HepG2 (cell line): ENCODE results near the gene TIMM13. TPM values are rescaled to one million over a fixed set of nuclear protein-coding genes. Genes with fewer than 3 reads are reported as not detected.
"Not testable (repeated sequence)": the region's sequence is repeated elsewhere in the genome, so short reads cannot be mapped to it uniquely, and the experiment has no call there.

Experiments
- DZIP1 ChIP-seq: sonication (generic); formaldehyde crosslinking; IDR thresholded peaks from 2 replicates; pipeline ENCODE4 v1.5.0; 2020; ENCODE audit warnings: mild to moderate bottlenecking, missing genetic modification reagents
- FOXJ3 ChIP-seq: sonication (generic); formaldehyde crosslinking; IDR thresholded peaks from 2 replicates; pipeline ENCODE4 v1.4.0; 2020; ENCODE audit warnings: missing genetic modification reagents, mild to moderate bottlenecking, borderline replicate concordance
- NONO ChIP-seq, 2 experiments: fragments of 450-650 bp in 1 of 2; sonication (generic) in 1 of 2; formaldehyde crosslinking in 1 of 2; IDR thresholded peaks in 1 of 2; conservative IDR thresholded peaks in 1 of 2; 2 replicates each; pipeline versions ENCODE4 v1.6.1 to v1.8.0; 2017 to 2022; ENCODE audit warnings: mild to moderate bottlenecking in 1 of 2, missing genetic modification reagents in 1 of 2, moderate library complexity in 1 of 2
- SIX4 ChIP-seq: sonication (generic); formaldehyde crosslinking; IDR thresholded peaks from 2 replicates; pipeline ENCODE4 v1.4.0; 2020; ENCODE audit warnings: missing genetic modification reagents
- UBTF ChIP-seq: sonication (generic); formaldehyde crosslinking; IDR thresholded peaks from 2 replicates; pipeline ENCODE4 v1.4.0; 2020; ENCODE audit warnings: mild to moderate bottlenecking, missing genetic modification reagents
- ZBTB3 ChIP-seq: sonication (generic); formaldehyde crosslinking; IDR thresholded peaks from 2 replicates; pipeline ENCODE4 v1.4.0; 2020; ENCODE audit warnings: low read depth, mild to moderate bottlenecking, moderate library complexity, missing genetic modification reagents, borderline replicate concordance
- ZMYM2 ChIP-seq: sonication (generic); formaldehyde crosslinking; IDR thresholded peaks from 2 replicates; pipeline ENCODE4 v1.8.0; 2022; ENCODE audit warnings: mild to moderate bottlenecking, missing genetic modification reagents
- ZNF280B ChIP-seq: sonication (generic); formaldehyde crosslinking; IDR thresholded peaks from 2 replicates; pipeline ENCODE4 v1.5.0; 2020; ENCODE audit warnings: missing genetic modification reagents, mild to moderate bottlenecking, borderline replicate concordance
- ZNF317 ChIP-seq: sonication (generic); formaldehyde crosslinking; IDR thresholded peaks from 2 replicates; pipeline ENCODE4 v1.5.0; 2020; ENCODE audit warnings: mild to moderate bottlenecking, missing genetic modification reagents
- ZNF33B ChIP-seq: sonication (generic); formaldehyde crosslinking; IDR thresholded peaks from 2 replicates; pipeline ENCODE4 v1.5.1; 2020; ENCODE audit warnings: mild to moderate bottlenecking, missing genetic modification reagents
- ZNF619 ChIP-seq: sonication (generic); formaldehyde crosslinking; IDR thresholded peaks from 2 replicates; pipeline ENCODE4 v1.4.0; 2020; ENCODE audit warnings: mild to moderate bottlenecking, missing genetic modification reagents
- ZNF687 ChIP-seq: sonication (generic); formaldehyde crosslinking; IDR thresholded peaks from 2 replicates; pipeline ENCODE4 v1.5.1; 2020; ENCODE audit warnings: mild to moderate bottlenecking, missing genetic modification reagents, moderate library complexity
- ZNF790 ChIP-seq: sonication (generic); formaldehyde crosslinking; IDR thresholded peaks from 2 replicates; pipeline ENCODE4 v1.8.0; 2022; ENCODE audit warnings: missing genetic modification reagents, mild to moderate bottlenecking, borderline replicate concordance
- polyA plus RNA-seq, 8 experiments: library from polyadenylated mRNA; depleted of rRNA in 3 of 8; stranded (reverse) in 7 of 8; unstranded in 1 of 8; fragments of >200 nt; fragmentation: Illumina TruSeq in 4 of 8; extraction: Trizol in 4 of 8; gene quantifications; 2 replicates each; pipeline versions ENCODE4 v1.2.1 to v1.2.3, GENCODE V29; 2011 to 2016; ENCODE audit warnings: low read depth in 4 of 8, missing spikeins in 1 of 8, mixed read lengths in 1 of 8; ENCODE audit not compliant: insufficient read depth in 1 of 8
- total RNA-seq, 5 experiments: library from RNA; depleted of rRNA; stranded (reverse); fragments of >200 nt; fragmentation: Illumina TruSeq; extraction: Trizol; gene quantifications; 2 replicates each; pipeline ENCODE4 v1.2.3, GENCODE V29; 2016; ENCODE audit warnings: low read depth in 1 of 5
- TF ChIP-seq, protein P1 (sequence below): sonication (generic); formaldehyde crosslinking; IDR thresholded peaks from 2 replicates; pipeline ENCODE4 v1.4.0; 2020; ENCODE audit warnings: missing genetic modification reagents

TIMM13 gene
- total and polyA plus RNA-seq, 2 of the 13 experiments (the other 11 are each of a cell fraction or from before 2014, with no cell fraction given) = 48.4 to 108 TPM

DNA sequence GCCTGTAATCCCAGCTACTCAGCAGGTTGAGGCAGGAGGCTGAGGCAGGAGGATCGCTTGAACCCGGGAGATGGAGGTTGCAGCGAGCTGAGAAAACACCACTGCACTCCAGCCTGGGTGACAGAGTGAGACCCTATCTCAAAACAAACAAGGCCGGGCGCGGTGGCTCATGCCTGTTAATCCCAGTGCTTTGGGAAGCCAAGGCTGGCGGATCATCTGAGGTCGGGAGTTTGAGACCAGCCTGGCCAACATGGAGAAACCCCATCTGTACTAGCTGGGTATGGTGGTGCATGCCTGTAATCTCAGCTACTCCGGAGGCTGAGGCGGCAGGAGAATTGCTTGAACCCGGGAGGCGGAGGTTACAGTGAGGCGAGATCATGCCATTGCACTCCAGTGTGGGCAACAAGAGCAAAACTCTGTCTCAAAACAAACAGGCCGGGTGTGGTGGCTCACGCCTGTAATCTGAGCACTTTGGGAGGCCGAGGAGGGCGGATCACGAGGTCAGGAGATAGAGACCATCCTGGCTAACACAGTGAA lies 32.0 kb downstream of the TIMM13 start (continued):
- 0 out of 2 replicates have a peak, but pooled peaks have one; percentile 24 for TF ChIP-seq ZNF687 (CRISPR knock-in tag)
- peak; percentile 17; the same call in 1 of the 2 replicates for TF ChIP-seq ZNF280B (CRISPR knock-in tag)
- 0 out of 2 replicates have a peak, but pooled peaks have one; percentile 53 for TF ChIP-seq ZNF33B (CRISPR knock-in tag)
- 0 out of 2 replicates have a peak, but pooled peaks have one; percentile 32 for TF ChIP-seq ZNF619 (CRISPR knock-in tag)
- TF ChIP-seq DZIP1 (CRISPR knock-in tag) = peak; percentile 86; the same call in 1 of the 2 replicates
- peak; percentile 56; the same call in 1 of the 2 replicates for TF ChIP-seq ZNF317 (CRISPR knock-in tag)
- TF ChIP-seq UBTF (CRISPR knock-in tag) = peak; percentile 38; the same call in 1 of the 2 replicates
- peak; percentile 19; the same call in 1 of the 2 replicates for TF ChIP-seq SIX4 (CRISPR knock-in tag)
- 0 out of 2 replicates have a peak, but pooled peaks have one; percentile 14 for TF ChIP-seq FOXJ3 (CRISPR knock-in tag)
- not testable (repeated sequence) for TF ChIP-seq NONO (IDR thresholded peaks at IDR 0.05)
- TF ChIP-seq NONO (CRISPR knock-in tag; conservative IDR thresholded peaks at IDR 0.05) = peak; percentile 54; the same call in 1 of the 2 replicates
- peak; percentile 81 for TF ChIP-seq ZBTB3 (CRISPR knock-in tag)
- TF ChIP-seq ZNF790 (CRISPR knock-in tag) = 0 out of 2 replicates have a peak, but pooled peaks have one; percentile 21
- TF ChIP-seq ZMYM2 = peak; percentile 27; the same call in 1 of the 2 replicates
- TF ChIP-seq, protein P1, sequence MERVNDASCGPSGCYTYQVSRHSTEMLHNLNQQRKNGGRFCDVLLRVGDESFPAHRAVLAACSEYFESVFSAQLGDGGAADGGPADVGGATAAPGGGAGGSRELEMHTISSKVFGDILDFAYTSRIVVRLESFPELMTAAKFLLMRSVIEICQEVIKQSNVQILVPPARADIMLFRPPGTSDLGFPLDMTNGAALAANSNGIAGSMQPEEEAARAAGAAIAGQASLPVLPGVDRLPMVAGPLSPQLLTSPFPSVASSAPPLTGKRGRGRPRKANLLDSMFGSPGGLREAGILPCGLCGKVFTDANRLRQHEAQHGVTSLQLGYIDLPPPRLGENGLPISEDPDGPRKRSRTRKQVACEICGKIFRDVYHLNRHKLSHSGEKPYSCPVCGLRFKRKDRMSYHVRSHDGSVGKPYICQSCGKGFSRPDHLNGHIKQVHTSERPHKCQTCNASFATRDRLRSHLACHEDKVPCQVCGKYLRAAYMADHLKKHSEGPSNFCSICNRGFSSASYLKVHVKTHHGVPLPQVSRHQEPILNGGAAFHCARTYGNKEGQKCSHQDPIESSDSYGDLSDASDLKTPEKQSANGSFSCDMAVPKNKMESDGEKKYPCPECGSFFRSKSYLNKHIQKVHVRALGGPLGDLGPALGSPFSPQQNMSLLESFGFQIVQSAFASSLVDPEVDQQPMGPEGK = 0 out of 2 replicates have a peak, but pooled peaks have one; percentile 4
